H9 (cell line): ENCODE results near the gene KRTAP2-2. TPM values are rescaled to one million over a fixed set of nuclear protein-coding genes. Genes with fewer than 3 reads are reported as not detected.
"Not testable (repeated sequence)": the region's sequence is repeated elsewhere in the genome, so short reads cannot be mapped to it uniquely, and the experiment has no call there.

ENCODE experiments used
- DNase-seq: peaks from one replicate; pipeline ENCODE4 v3.0.0-alpha.2; 2017
- H2AFZ ChIP-seq: one replicate; pipeline ENCODE4 v1.6.1; 2013; ENCODE audit warnings: mild to moderate bottlenecking, low read length, control low read depth, moderate library complexity
- H2AK5ac ChIP-seq: 2 replicates; pipeline ENCODE4 v1.6.1; 2013; ENCODE audit warnings: low read length, control low read depth, mixed read lengths; ENCODE audit not compliant: insufficient read length
- H2BK120ac ChIP-seq: one replicate; pipeline ENCODE4 v1.6.1; 2013; ENCODE audit warnings: low read depth, mild to moderate bottlenecking, low read length, control low read depth, inconsistent platforms; ENCODE audit not compliant: poor library complexity, severe bottlenecking
- H2BK12ac ChIP-seq: 2 replicates; pipeline ENCODE4 v1.6.1; 2013; ENCODE audit warnings: low read length, control low read depth, mixed read lengths, low read depth; ENCODE audit not compliant: insufficient read length
- H2BK15ac ChIP-seq: 2 replicates; pipeline ENCODE4 v1.6.1; 2013; ENCODE audit warnings: low read depth, low read length, control low read depth
- H2BK20ac ChIP-seq: one replicate; pipeline ENCODE4 v1.6.1; 2013; ENCODE audit warnings: low read depth, mild to moderate bottlenecking, low read length, control low read depth, inconsistent platforms; ENCODE audit not compliant: poor library complexity, severe bottlenecking
- H2BK5ac ChIP-seq: 2 replicates; pipeline ENCODE4 v1.6.1; 2013; ENCODE audit warnings: low read length, control low read depth, mixed read lengths; ENCODE audit not compliant: insufficient read length
- H3K14ac ChIP-seq: 2 replicates; pipeline ENCODE4 v1.6.1; 2013; ENCODE audit warnings: low read length, control low read depth; ENCODE audit not compliant: insufficient read depth
- H3K18ac ChIP-seq: 2 replicates; pipeline ENCODE4 v1.6.1; 2013; ENCODE audit warnings: low read depth, mild to moderate bottlenecking, mixed read lengths, low read length, control low read depth; ENCODE audit not compliant: insufficient read length
- H3K23ac ChIP-seq: 2 replicates; pipeline ENCODE4 v1.6.1; 2013; ENCODE audit warnings: low read length, control low read depth, mixed read lengths, low read depth; ENCODE audit not compliant: insufficient read length
- H3K23me2 ChIP-seq: 2 replicates; pipeline ENCODE4 v1.6.1; 2013; ENCODE audit warnings: low read depth, mild to moderate bottlenecking, mixed read lengths, low read length, control low read depth; ENCODE audit not compliant: insufficient read length, poor library complexity, severe bottlenecking
- H3K27ac ChIP-seq: 2 replicates; pipeline ENCODE4 v1.5.1; 2013; ENCODE audit warnings: low read length, control low read depth, mixed read lengths, low read depth; ENCODE audit not compliant: insufficient read length
- H3K27me3 ChIP-seq: 2 replicates; pipeline ENCODE4 v1.6.1; 2013; ENCODE audit warnings: low read length, control low read depth, inconsistent platforms; ENCODE audit not compliant: insufficient read depth
- H3K4ac ChIP-seq: 2 replicates; pipeline ENCODE4 v1.6.1; 2013; ENCODE audit warnings: low read depth, mild to moderate bottlenecking, control low read depth, inconsistent platforms, low read length, moderate library complexity
- H3K4me1 ChIP-seq: 2 replicates; pipeline ENCODE4 v1.6.1; 2013; ENCODE audit warnings: low read length, control low read depth, inconsistent platforms; ENCODE audit not compliant: insufficient read depth
- H3K4me2 ChIP-seq: 2 replicates; pipeline ENCODE4 v1.6.1; 2013; ENCODE audit warnings: low read length, control low read depth, mixed read lengths; ENCODE audit not compliant: insufficient read length, insufficient read depth
- H3K56ac ChIP-seq: 2 replicates; pipeline ENCODE4 v1.6.1; 2013; ENCODE audit warnings: low read depth, mild to moderate bottlenecking, mixed read lengths, low read length, control low read depth; ENCODE audit not compliant: insufficient read length
- H3K79me1 ChIP-seq: 2 replicates; pipeline ENCODE4 v1.6.1; 2013; ENCODE audit warnings: low read depth, mild to moderate bottlenecking, moderate library complexity, low read length, control low read depth, inconsistent platforms; ENCODE audit not compliant: insufficient read depth, poor library complexity, severe bottlenecking
- H3K79me2 ChIP-seq: 2 replicates; pipeline ENCODE4 v1.6.1; 2013; ENCODE audit warnings: low read length, control low read depth, inconsistent platforms; ENCODE audit not compliant: insufficient read depth
- H3K9ac ChIP-seq: 2 replicates; pipeline ENCODE4 v1.6.1; 2013; ENCODE audit warnings: low read length, control low read depth, mixed read lengths; ENCODE audit not compliant: insufficient read length; ENCODE audit errors: extremely low read depth
- H3K9me3 ChIP-seq: one replicate; pipeline ENCODE4 v1.6.1; 2013; ENCODE audit warnings: low read depth, low read length, inconsistent platforms; ENCODE audit not compliant: control insufficient read depth
- H3T11ph ChIP-seq: one replicate; pipeline ENCODE4 v1.6.1; 2013; ENCODE audit warnings: mild to moderate bottlenecking, low read length, control low read depth, inconsistent platforms
- H4K20me1 ChIP-seq: one replicate; pipeline ENCODE4 v1.6.1; 2013; ENCODE audit not compliant: control insufficient read depth, insufficient read length, insufficient read depth
- H4K5ac ChIP-seq: 2 replicates; pipeline ENCODE4 v1.6.1; 2013; ENCODE audit warnings: low read depth, mild to moderate bottlenecking, mixed read lengths, low read length, control low read depth; ENCODE audit not compliant: insufficient read length
- H4K8ac ChIP-seq: replicated peaks from 2 replicates; pipeline ENCODE4 v1.6.1; 2013; ENCODE audit warnings: low read length, control low read depth, mixed read lengths, low read depth; ENCODE audit not compliant: insufficient read length
- H4K91ac ChIP-seq: 2 replicates; pipeline ENCODE4 v1.6.1; 2013; ENCODE audit warnings: low read depth, mild to moderate bottlenecking, moderate library complexity, mixed read lengths, low read length, control low read depth; ENCODE audit not compliant: insufficient read length
- H3K27ac Mint-ChIP-seq, 3 experiments: 2 replicates in 2 of 3; 3 replicates in 1 of 3; pipeline ENCODE4 v1.8.0; 2020 to 2021; ENCODE audit warnings: mixed read lengths in 3 of 3, mild to moderate bottlenecking in 1 of 3, moderate library complexity in 1 of 3
- H3K27me3 Mint-ChIP-seq: 2 replicates; pipeline ENCODE4 v1.8.0; 2021; ENCODE audit warnings: low read depth, mild to moderate bottlenecking, moderate library complexity, mixed read lengths
- H3K36me3 Mint-ChIP-seq, 3 experiments: 2 replicates in 2 of 3; 3 replicates in 1 of 3; pipeline ENCODE4 v1.8.0; 2020 to 2021; ENCODE audit warnings: low read depth in 3 of 3, mixed read lengths in 3 of 3; ENCODE audit not compliant: insufficient read depth in 1 of 3
- H3K4me1 Mint-ChIP-seq, 2 experiments: 2 replicates each; pipeline ENCODE4 v1.8.0; 2020; ENCODE audit warnings: mixed read lengths in 2 of 2
- H3K4me3 Mint-ChIP-seq, 2 experiments: 2 replicates in 1 of 2; 3 replicates in 1 of 2; pipeline ENCODE4 v1.8.0; 2020 to 2021; ENCODE audit warnings: mild to moderate bottlenecking in 2 of 2, mixed read lengths in 2 of 2, moderate library complexity in 1 of 2
- H3K9me3 Mint-ChIP-seq, 2 experiments: 2 replicates in 1 of 2; 3 replicates in 1 of 2; pipeline ENCODE4 v1.8.0; 2020; ENCODE audit warnings: mild to moderate bottlenecking in 2 of 2, mixed read lengths in 2 of 2, moderate library complexity in 1 of 2
- WGBS: extraction: QIAGEN DNeasy Blood & Tissue Kit; methylation state at CpG from one replicate; pipeline ENCODE4 v1.1.7; 2013; ENCODE audit warnings: missing lambda C conversion rate, low lambda C conversion rate, mixed read lengths; ENCODE audit not compliant: insufficient read length; ENCODE audit errors: extremely low coverage; 5-methylcytosine and 5-hydroxymethylcytosine counted together
- total RNA-seq: library from RNA; stranded (reverse); gene quantifications from 2 replicates; pipeline ENCODE4 v1.2.1, GENCODE V29; 2021
- TF ChIP-seq, protein P1 (sequence below): fragments of 200-600 bp; sonication (generic); conservative IDR thresholded peaks from 3 replicates; pipeline ENCODE4 v1.8.0; 2021; ENCODE audit warnings: antibody characterized with exemption, mild to moderate bottlenecking

The KRTAP2-2 gene
- total RNA-seq, 1 experiment from 2014 or later, result not detected

DNA sequence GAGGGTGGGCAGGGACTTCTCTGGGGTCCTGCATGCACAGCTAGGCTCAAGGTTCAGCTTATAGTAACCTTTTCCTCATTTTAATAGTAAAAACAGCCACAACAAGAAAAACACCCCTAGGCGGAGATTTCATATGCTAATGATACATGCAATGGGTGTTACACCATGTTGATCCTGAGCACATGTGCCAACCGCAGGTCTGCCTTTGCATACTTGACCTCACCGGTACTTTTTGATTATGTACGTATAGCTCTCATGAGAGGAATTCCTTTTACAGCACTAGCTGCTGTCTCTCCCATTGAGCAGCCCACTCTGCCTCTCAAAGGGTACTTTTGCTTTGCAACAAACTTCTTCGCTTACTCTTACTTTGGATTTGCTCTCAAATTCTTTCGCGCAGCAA, 41.0 kb upstream of the KRTAP2-2 start:
- H3K9me3 Mint-ChIP-seq, result peaks cover 15 to 24% of the 10 kb centered on the region in 2 experiments; a peak in 4 of 5 replicates
- Histone ChIP-seq H2BK12ac (no peak overlapping the region), H3K4ac (no peak overlapping the region), H2AK5ac (no peak overlapping the region), H2BK15ac (no peak overlapping the region), H3T11ph (no peak overlapping the region), H2BK5ac (no peak overlapping the region), H3K56ac (no peak overlapping the region), H3K4me1 (no peaks in the 10 kb centered on the region), H3K27me3 (no peaks in the 10 kb centered on the region), H4K91ac (no peak overlapping the region), H4K20me1 (no peaks in the 10 kb centered on the region), H3K4me2 (no peak overlapping the region), H2BK120ac (no peak overlapping the region), H2BK20ac (no peak overlapping the region), H3K9ac (no peak overlapping the region), H3K79me2 (no peaks in the 10 kb centered on the region), H3K27ac (no peak overlapping the region), H2AFZ (no peak overlapping the region), H3K14ac (no peak overlapping the region), H3K23me2 (no peaks in the 10 kb centered on the region), H4K5ac (no peak overlapping the region), H3K9me3 (no peaks in the 10 kb centered on the region), H4K8ac (no peak overlapping the region), H3K23ac (no peak overlapping the region), H3K79me1 (no peaks in the 10 kb centered on the region), H3K18ac (no peak overlapping the region)
- no peaks in the 10 kb centered on the region for H3K27me3 Mint-ChIP-seq
- peaks cover 22 to 30% of the 10 kb centered on the region in 2 experiments for H3K4me1 Mint-ChIP-seq
- no CpG with 5 or more reads among the region's 7 CpGs for WGBS
- no peak for DNase-seq
- no peak overlapping the region; a peak in 1 of 7 replicates for H3K27ac Mint-ChIP-seq
- peaks cover 0 to 22% (median 12%) of the 10 kb centered on the region in 3 experiments; a peak in 5 of 7 replicates for H3K36me3 Mint-ChIP-seq
- TF ChIP-seq, protein P1, sequence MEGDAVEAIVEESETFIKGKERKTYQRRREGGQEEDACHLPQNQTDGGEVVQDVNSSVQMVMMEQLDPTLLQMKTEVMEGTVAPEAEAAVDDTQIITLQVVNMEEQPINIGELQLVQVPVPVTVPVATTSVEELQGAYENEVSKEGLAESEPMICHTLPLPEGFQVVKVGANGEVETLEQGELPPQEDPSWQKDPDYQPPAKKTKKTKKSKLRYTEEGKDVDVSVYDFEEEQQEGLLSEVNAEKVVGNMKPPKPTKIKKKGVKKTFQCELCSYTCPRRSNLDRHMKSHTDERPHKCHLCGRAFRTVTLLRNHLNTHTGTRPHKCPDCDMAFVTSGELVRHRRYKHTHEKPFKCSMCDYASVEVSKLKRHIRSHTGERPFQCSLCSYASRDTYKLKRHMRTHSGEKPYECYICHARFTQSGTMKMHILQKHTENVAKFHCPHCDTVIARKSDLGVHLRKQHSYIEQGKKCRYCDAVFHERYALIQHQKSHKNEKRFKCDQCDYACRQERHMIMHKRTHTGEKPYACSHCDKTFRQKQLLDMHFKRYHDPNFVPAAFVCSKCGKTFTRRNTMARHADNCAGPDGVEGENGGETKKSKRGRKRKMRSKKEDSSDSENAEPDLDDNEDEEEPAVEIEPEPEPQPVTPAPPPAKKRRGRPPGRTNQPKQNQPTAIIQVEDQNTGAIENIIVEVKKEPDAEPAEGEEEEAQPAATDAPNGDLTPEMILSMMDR, result no peak
- no peak overlapping the region for H3K4me3 Mint-ChIP-seq

DNA sequence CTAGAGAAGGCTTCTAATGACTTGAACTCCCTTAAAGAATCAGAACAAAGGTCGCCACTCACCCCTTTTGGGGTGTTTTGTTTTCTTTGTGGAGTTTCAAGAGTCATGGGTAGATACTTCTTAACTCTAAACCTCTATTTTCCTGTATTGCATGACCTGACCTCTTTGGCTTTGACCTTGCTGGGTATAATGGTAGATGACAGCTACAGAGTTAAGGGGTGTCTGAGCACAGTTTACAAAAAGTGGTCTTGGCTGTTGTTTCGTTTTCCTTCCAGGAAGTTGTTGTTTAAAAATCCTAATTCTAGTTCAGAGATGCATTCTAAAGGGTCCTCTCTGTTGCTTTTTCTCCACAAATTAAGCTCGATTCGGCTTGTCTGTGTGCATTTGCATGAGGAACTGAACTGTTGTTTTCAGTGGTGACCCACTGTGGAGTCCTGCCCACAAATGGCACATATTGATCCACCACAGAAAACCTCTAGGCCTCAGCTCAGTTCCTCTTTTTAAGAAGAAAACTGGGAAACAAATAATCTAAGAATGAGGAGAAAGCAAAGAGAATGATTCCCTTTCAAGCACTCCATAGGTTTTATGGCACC, 33.8 kb upstream of the KRTAP2-2 start:
- H2BK20ac ChIP-seq, H3K4me1 ChIP-seq, H3K4ac ChIP-seq, H3K27me3 Mint-ChIP-seq, H4K8ac ChIP-seq, H3K4me3 Mint-ChIP-seq, H3K14ac ChIP-seq, H3K23me2 ChIP-seq, H2AFZ ChIP-seq, H2AK5ac ChIP-seq, H3K9ac ChIP-seq, H3K79me2 ChIP-seq, H2BK5ac ChIP-seq, H3K56ac ChIP-seq, H4K20me1 ChIP-seq, H3K27ac Mint-ChIP-seq, H3K23ac ChIP-seq, H3K79me1 ChIP-seq, H3K18ac ChIP-seq, DNase-seq, H2BK15ac ChIP-seq, H2BK12ac ChIP-seq, H3K27ac ChIP-seq, H3K27me3 ChIP-seq, H4K91ac ChIP-seq, H3K9me3 ChIP-seq, H2BK120ac ChIP-seq, H3K4me2 ChIP-seq, H4K5ac ChIP-seq, H3T11ph ChIP-seq: not testable (repeated sequence)
- no CpG with 5 or more reads among the region's 4 CpGs for whole genome bisulfite sequencing
- H3K4me1 Mint-ChIP-seq, result peaks cover 12 to 14% of the 10 kb centered on the region in 2 experiments
- H3K9me3 Mint-ChIP-seq, result peaks cover 14 to 21% of the 10 kb centered on the region in 2 experiments; a peak in 4 of 5 replicates
- peaks cover 0 to 15% (median 12%) of the 10 kb centered on the region in 3 experiments; a peak in 6 of 7 replicates for H3K36me3 Mint-ChIP-seq
